Ishikawa (cell line): ENCODE measurements around the gene RPS21.

Source experiments
- EP300 ChIP-seq: IDR thresholded peaks from 2 replicates; pipeline ENCODE4 v1.6.1; 2012; ENCODE audit warnings: borderline replicate concordance
- NFIC ChIP-seq: IDR thresholded peaks from 2 replicates; pipeline ENCODE4 v1.6.1; 2012
- TEAD4 ChIP-seq: IDR thresholded peaks from 2 replicates; pipeline ENCODE4 v1.6.1; 2012

DNA sequence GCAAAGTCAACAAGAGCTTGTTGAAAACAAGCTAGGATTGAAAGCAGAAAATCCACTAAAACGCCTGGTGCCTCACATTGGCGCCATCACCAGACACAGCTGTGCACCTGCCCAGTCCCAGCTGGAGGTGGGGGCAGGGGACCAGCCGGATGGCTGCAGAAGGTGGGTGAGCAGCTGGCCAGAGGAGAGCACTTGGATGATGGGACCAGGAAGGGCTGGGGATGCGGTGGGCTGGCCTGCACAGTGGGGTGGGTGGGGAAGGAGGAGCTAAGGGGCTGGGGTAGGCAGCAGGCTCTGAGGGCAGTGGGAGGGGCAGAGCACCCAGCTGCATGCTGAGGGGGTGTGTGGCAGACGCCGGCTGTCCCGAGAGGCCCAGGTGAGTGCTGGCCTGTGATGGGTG lies 13.1 kb downstream of the RPS21 start:
- TF ChIP-seq NFIC: no peak
- no peak for TF ChIP-seq TEAD4
- no peak for TF ChIP-seq EP300
